ELF-1 (cell line): ENCODE results near the gene SYCP2L.
"Not testable (repeated sequence)": the region's sequence is repeated elsewhere in the genome, so short reads cannot be mapped to it uniquely, and the experiment has no call there.

Experiments
- DNase-seq: peaks from one replicate; pipeline ENCODE4 v3.0.0-alpha.2; 2016; ENCODE audit warnings: low read depth, low spot score

Gene SYCP2L

GRCh38 chr6:10877871-10878270 lies 9.0 kb upstream of the SYCP2L start:
- no peak for DNase-seq

DNA sequence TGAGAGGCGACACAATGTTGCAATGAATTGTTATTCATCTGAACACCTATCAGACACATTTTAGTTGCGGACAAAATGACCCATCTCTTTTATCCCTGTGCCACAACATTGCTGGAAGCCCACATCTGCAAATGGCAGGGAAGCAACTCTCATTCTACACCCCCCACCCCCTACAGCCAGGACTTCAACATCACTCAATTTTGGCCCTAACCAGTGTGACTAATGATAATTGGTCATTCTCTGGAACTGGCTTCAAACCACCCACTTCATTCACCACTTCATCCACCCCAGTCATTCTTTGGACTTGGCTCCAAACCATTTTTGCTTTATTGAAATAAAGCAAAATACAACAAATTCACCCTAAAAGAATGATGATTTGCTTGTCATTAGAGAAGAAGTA lies 6.5 kb upstream of the SYCP2L start:
- no peak for DNase-seq

DNA sequence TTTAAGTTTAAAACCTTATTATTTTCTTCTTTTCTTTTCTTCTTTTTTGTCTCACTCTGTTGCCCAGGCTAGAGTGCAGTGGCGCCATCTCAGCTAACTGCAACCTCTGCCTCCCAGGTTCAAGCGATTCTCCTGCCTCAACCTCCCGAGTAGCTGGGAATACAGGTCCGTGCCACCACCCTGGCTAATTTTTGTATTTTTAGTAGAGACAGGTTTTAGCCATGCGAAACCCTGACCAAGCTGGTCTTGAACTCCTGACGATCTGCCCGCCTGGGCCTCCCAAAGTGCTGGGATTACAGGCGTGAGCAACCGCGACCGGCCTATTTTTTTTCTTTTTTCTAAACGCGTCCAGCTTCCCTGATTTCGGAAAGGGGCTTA lies 4.6 kb upstream of the SYCP2L start:
- not testable (repeated sequence) for DNase-seq

DNA sequence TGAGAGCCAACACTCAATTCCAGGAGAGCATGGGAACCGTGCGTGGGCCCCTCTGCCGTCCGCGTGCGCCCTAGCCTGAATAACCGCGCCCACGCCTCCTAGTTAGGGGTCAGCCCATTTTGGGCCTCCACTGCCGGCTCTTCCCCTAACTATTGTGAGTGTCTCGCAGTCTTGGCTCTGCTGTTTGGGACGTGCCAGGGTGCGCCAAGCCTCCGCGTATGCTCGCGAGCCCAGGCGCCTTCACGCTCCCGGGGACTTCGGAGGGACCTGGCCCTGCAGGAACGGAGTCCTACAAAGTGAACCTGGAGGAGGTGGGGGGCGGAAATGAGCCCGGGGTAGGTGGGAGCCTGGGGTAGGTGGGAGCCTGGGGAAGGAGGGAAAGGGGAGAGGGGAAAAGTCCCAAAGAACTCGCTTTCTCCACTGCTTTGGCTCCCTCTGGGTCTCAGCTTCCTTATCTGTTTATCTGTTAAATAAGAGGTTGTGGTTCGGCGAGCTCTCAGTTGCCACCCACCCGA lies 4.1 kb upstream of the SYCP2L start:
- DNase-seq: peak; percentile 59

- DNase-seq: peak; percentile 60
Measured at GRCh38 chr6:10883312-10884244, 3.3 kb upstream of the SYCP2L start.

GRCh38 chr6:10884245-10884972 lies 2.4 kb upstream of the SYCP2L start:
- DNase-seq: peak; percentile 43

DNA sequence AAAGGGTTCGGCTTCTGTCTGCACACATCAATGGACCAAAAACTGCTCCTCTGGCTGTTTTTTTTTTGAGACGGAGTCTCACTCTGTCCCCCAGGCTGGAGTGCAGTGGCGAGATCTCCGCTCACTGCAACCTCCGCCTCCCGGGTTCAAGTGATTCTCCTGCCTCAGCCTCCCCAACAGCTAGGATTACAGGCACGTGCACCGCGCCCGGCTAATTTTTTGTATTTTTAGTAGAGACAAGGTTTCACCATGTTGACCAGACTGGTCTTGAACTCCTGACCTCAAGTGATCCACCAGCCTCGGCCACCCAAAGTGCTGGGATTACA lies 524 bp upstream of the SYCP2L start:
- DNase-seq: peak; percentile 5

- no peak for DNase-seq
Measured at GRCh38 chr6:10890151-10890550, 3.3 kb downstream of the SYCP2L start.

DNA sequence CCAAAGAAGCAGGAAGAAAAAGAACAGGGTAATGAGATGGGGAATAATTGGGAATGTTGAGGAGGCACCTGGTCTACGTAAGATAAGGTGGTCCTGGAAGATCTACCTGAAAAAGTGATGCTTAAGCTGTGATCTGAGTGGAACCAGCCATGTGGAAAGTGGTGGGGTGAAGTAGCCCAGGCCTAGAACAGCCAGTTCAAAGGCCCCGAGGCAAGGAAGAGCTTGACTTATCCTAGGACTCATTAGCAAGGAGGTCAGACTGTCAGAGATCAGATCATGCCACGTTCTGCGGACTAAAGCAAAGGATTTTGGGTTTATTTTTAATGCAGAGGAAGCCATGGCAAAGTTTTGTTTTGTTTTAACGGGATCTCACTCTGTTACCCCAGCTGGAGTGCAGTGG lies 5.1 kb downstream of the SYCP2L start:
- peak; percentile 8 for DNase-seq

DNA sequence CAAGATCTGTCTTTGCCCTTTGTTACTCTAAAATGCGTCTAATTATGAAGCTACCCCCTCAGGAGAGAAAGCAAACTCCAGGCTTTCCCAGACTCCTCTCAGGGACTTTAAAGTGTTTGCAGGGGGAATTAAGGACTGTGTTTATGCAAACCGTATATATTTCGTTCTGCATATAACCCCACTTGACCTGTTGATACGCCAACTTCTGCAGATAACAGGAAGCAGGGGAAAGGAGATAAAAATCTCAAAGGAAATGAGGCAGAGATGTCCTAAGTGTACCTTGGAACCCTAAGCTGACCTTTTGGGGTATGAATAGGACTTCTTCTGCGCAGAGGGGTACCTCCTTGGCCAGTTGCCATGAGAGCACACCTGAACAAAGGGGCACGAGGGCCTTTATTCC lies 8.1 kb downstream of the SYCP2L start:
- no peak for DNase-seq

DNA sequence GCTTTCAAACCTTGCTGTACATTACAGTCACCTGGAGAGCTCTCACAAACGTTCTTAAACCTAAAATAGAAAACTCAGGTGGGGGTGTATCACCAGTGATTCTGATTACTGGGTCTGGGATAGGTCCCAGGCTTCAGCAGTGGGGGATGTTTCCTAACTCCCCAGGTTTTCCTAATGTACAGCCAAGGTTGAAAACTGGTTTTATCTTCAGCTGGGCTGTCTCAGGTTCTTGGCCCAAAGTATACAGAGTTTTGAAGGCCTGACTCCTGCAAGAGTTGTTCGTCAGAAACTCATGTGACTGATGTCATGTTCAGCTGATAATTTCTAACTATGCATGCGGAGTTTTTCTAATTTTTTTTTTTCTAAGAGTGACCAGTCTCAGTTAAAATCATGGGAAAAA lies 9.8 kb downstream of the SYCP2L start:
- no peak for DNase-seq

- DNase-seq: no peak
Measured at GRCh38 chr6:10901770-10902169, 14.9 kb downstream of the SYCP2L start.

DNA sequence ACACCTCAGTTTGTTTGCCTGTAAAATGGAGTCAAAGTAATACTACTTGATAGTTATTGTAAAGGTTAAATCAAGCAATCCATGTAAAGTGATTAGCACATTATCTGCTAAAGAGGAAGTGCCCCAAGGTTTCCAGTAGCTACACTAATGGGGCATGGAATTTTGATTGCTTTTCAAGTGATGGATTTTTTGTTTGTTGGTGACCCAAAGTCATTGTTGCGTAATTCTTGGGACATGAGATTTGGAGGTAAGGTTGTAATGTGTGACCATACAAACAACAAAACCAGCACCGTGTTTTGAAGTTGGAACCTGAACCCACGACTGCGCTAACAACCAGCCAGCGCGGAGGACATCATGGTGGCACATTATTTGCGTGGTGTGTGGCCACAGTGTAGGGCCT lies 17.2 kb downstream of the SYCP2L start:
- no peak for DNase-seq

- DNase-seq: no peak
Measured at GRCh38 chr6:10908228-10908627, 21.4 kb downstream of the SYCP2L start.

- DNase-seq: not testable (repeated sequence)
Measured at GRCh38 chr6:10919520-10919919, 32.7 kb downstream of the SYCP2L start.

GRCh38 chr6:10933126-10933525 lies 46.3 kb downstream of the SYCP2L start:
- DNase-seq: no peak

- DNase-seq: no peak
Measured at GRCh38 chr6:10939840-10940239, 53.0 kb downstream of the SYCP2L start.

GRCh38 chr6:10945845-10946244 lies 59.0 kb downstream of the SYCP2L start:
- DNase-seq: no peak

- no peak for DNase-seq
Measured at GRCh38 chr6:10947966-10948365, 61.1 kb downstream of the SYCP2L start.

- DNase-seq: no peak
Measured at GRCh38 chr6:10949579-10950490, 63.0 kb downstream of the SYCP2L start.

DNA sequence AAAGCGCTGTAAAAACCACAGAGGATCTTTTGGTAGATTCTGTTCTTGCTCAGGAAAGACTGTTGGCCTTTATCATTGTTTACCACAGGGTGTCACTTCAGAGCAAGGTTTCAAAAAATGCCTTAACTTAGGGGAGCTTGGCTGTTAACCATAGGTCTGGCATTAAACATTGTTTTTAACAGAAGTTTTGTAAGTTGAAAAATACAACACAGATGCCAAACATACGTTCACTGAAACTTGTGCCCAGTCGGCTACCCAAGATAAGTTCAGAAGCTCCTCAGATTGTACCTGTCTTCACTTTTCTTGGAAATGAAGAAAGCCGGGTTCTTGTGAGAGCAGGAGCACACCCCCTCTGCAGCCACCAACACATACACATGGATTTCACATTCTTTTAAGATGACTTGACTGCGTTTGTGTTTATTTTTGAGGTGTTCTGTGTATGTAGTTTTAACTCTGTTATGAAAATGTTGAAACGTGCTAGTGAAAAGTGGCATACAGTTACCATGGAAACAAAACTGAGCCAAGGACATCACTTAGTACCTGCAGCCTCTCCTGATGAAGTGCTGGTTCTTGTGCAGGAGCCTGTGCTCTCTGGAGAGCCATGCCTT lies 64.9 kb downstream of the SYCP2L start:
- peak; percentile 33 for DNase-seq
